K562 (cell line): ENCODE data around the gene YIF1A.

Source experiments
- ARNT ChIP-seq, 2 experiments: fragments of 450-650 bp; IDR thresholded peaks; 2 replicates each; pipeline ENCODE4 v1.6.1; 2016; ENCODE audit warnings: mild to moderate bottlenecking in 1 of 2
- EP300 ChIP-seq: IDR thresholded peaks from 2 replicates; pipeline ENCODE4 v1.6.1; 2012; ENCODE audit warnings: low read length, improper control_type of control experiment
- SNIP1 ChIP-seq: fragments of 450-650 bp; IDR thresholded peaks from 2 replicates; pipeline ENCODE4 v1.7.1; 2017; ENCODE audit warnings: low read depth, mild to moderate bottlenecking
- TF ChIP-seq, protein P1 (sequence below): fragments of 250-450 bp; sonication (Bioruptor Pico); IDR thresholded peaks from 2 replicates; pipeline ENCODE4 v1.4.0; 2020; ENCODE audit warnings: mild to moderate bottlenecking, moderate library complexity

DNA sequence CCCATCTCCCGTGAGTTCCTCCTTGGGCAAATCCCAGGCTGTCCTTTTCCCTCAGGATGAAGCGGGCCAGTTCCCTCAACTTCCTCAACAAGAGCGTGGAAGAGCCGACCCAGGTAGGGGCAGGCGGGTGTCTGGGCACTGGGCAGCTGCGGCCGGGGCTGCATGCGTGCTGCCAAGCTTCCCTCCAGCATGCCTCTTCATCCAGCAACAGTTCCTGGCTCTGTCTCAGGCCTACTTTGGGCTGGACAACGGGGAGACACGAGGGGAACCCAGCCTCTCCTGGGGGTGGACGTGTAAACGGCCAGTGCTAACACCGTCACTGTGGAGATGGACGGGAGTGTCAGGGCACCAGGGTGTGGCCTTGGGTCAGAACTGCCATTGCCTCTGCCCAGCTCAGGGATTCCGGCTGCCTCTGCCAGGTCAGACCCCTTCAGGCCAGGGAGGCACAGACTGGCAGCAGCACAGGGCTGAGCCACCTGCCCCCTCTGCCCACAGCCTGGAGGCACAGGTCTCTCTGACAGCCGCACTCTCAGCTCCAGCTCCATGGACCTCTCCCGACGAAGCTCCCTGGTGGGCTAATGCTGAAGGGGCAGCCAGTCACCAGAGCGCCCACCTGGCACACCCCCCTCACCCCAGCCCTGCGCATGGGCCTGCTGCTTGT lies 22.4 kb downstream of the YIF1A start:
- TF ChIP-seq, protein P1, sequence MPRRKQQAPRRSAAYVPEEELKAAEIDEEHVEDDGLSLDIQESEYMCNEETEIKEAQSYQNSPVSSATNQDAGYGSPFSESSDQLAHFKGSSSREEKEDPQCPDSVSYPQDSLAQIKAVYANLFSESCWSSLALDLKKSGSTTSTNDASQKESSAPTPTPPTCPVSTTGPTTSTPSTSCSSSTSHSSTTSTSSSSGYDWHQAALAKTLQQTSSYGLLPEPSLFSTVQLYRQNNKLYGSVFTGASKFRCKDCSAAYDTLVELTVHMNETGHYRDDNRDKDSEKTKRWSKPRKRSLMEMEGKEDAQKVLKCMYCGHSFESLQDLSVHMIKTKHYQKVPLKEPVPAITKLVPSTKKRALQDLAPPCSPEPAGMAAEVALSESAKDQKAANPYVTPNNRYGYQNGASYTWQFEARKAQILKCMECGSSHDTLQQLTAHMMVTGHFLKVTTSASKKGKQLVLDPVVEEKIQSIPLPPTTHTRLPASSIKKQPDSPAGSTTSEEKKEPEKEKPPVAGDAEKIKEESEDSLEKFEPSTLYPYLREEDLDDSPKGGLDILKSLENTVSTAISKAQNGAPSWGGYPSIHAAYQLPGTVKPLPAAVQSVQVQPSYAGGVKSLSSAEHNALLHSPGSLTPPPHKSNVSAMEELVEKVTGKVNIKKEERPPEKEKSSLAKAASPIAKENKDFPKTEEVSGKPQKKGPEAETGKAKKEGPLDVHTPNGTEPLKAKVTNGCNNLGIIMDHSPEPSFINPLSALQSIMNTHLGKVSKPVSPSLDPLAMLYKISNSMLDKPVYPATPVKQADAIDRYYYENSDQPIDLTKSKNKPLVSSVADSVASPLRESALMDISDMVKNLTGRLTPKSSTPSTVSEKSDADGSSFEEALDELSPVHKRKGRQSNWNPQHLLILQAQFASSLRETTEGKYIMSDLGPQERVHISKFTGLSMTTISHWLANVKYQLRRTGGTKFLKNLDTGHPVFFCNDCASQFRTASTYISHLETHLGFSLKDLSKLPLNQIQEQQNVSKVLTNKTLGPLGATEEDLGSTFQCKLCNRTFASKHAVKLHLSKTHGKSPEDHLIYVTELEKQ (CRISPR knock-in tag), result no peak
- TF ChIP-seq SNIP1 (no peak), EP300 (no peak), ARNT (IDR thresholded peaks at IDR 0.05) (no peak)
